Trophoblast cell (in vitro differentiated cells and primary cell): ENCODE data around the gene DENND1B.

Experiments
- DNase-seq, 2 donors: peaks; one replicate each; pipeline ENCODE4 v3.0.0-alpha.2; 2016
- H2AFZ ChIP-seq: 2 replicates; pipeline ENCODE4 v1.6.1; 2013; ENCODE audit warnings: low read length, moderate library complexity, mild to moderate bottlenecking; ENCODE audit not compliant: insufficient read depth, poor library complexity
- H2AK5ac ChIP-seq: 2 replicates; pipeline ENCODE4 v1.6.1; 2013; ENCODE audit warnings: mild to moderate bottlenecking, low read length
- H2BK120ac ChIP-seq: 2 replicates; pipeline ENCODE4 v1.6.1; 2013; ENCODE audit warnings: low read length, mild to moderate bottlenecking, moderate library complexity; ENCODE audit not compliant: insufficient read depth, poor library complexity
- H2BK12ac ChIP-seq: 2 replicates; pipeline ENCODE4 v1.6.1; 2013; ENCODE audit warnings: mild to moderate bottlenecking, low read length, moderate library complexity
- H2BK5ac ChIP-seq: 2 replicates; pipeline ENCODE4 v1.6.1; 2013; ENCODE audit warnings: low read length, low read depth, moderate library complexity, mild to moderate bottlenecking; ENCODE audit not compliant: poor library complexity
- H3K14ac ChIP-seq: 2 replicates; pipeline ENCODE4 v1.6.1; 2013; ENCODE audit warnings: mild to moderate bottlenecking, low read length
- H3K18ac ChIP-seq: 2 replicates; pipeline ENCODE4 v1.6.1; 2013; ENCODE audit warnings: mild to moderate bottlenecking, low read length
- H3K23ac ChIP-seq: 2 replicates; pipeline ENCODE4 v1.6.1; 2013; ENCODE audit warnings: low read length
- H3K27ac ChIP-seq: 2 replicates; pipeline ENCODE4 v1.5.1; 2013; ENCODE audit warnings: low read depth, mild to moderate bottlenecking, inconsistent platforms, low read length, moderate library complexity
- H3K27me3 ChIP-seq: 2 replicates; pipeline ENCODE4 v1.6.1; 2013; ENCODE audit warnings: inconsistent platforms, mild to moderate bottlenecking, low read length, moderate library complexity; ENCODE audit not compliant: insufficient read depth
- H3K36me3 ChIP-seq, 2 experiments: 1 replicate in 1 of 2; 2 replicates in 1 of 2; pipeline ENCODE4 v1.6.1; 2013; ENCODE audit warnings: low read length in 2 of 2, mild to moderate bottlenecking in 2 of 2, moderate library complexity in 1 of 2; ENCODE audit not compliant: insufficient read depth in 2 of 2, control insufficient read depth in 1 of 2
- H3K4ac ChIP-seq: 2 replicates; pipeline ENCODE4 v1.6.1; 2013; ENCODE audit warnings: low read depth, mild to moderate bottlenecking, low read length, moderate library complexity
- H3K4me1 ChIP-seq, 2 experiments: 1 replicate in 1 of 2; 2 replicates in 1 of 2; pipeline ENCODE4 v1.6.1; 2013; ENCODE audit warnings: low read length in 2 of 2, mild to moderate bottlenecking in 2 of 2, moderate library complexity in 1 of 2; ENCODE audit not compliant: insufficient read depth in 2 of 2, control insufficient read depth in 1 of 2
- H3K4me2 ChIP-seq: 2 replicates; pipeline ENCODE4 v1.6.1; 2013; ENCODE audit warnings: inconsistent platforms, mild to moderate bottlenecking, low read length, moderate library complexity
- H3K4me3 ChIP-seq: 2 replicates; pipeline ENCODE4 v1.5.1; 2013; ENCODE audit warnings: mild to moderate bottlenecking, low read depth, low read length, inconsistent platforms
- H3K79me1 ChIP-seq: one replicate; pipeline ENCODE4 v1.6.1; 2013; ENCODE audit warnings: low read length
- H3K79me2 ChIP-seq: 2 replicates; pipeline ENCODE4 v1.6.1; 2013; ENCODE audit warnings: low read length, mild to moderate bottlenecking; ENCODE audit not compliant: control insufficient read depth, insufficient read depth, poor library complexity
- H3K9ac ChIP-seq: 2 replicates; pipeline ENCODE4 v1.6.1; 2013; ENCODE audit warnings: mild to moderate bottlenecking, low read length
- H3K9me3 ChIP-seq: 2 replicates; pipeline ENCODE4 v1.6.1; 2013; ENCODE audit warnings: low read depth, mild to moderate bottlenecking, control low read depth, inconsistent platforms, low read length; ENCODE audit not compliant: insufficient read depth
- H4K12ac ChIP-seq: 2 replicates; pipeline ENCODE4 v1.6.1; 2013; ENCODE audit warnings: low read depth, mild to moderate bottlenecking, low read length, moderate library complexity
- H4K8ac ChIP-seq: 2 replicates; pipeline ENCODE4 v1.6.1; 2013; ENCODE audit warnings: low read depth, mild to moderate bottlenecking, low read length, moderate library complexity
- H4K91ac ChIP-seq: one replicate; pipeline ENCODE4 v1.6.1; 2013; ENCODE audit warnings: low read depth, mild to moderate bottlenecking, low read length, moderate library complexity
- WGBS: extraction: QIAGEN DNeasy Blood & Tissue Kit; methylation state at CpG from one replicate; pipeline ENCODE4 v1.1.7; 2013; ENCODE audit warnings: missing lambda C conversion rate; ENCODE audit not compliant: insufficient read length, insufficient coverage; ENCODE audit errors: extremely low coverage; 5-methylcytosine and 5-hydroxymethylcytosine counted together

The DENND1B gene

DNA sequence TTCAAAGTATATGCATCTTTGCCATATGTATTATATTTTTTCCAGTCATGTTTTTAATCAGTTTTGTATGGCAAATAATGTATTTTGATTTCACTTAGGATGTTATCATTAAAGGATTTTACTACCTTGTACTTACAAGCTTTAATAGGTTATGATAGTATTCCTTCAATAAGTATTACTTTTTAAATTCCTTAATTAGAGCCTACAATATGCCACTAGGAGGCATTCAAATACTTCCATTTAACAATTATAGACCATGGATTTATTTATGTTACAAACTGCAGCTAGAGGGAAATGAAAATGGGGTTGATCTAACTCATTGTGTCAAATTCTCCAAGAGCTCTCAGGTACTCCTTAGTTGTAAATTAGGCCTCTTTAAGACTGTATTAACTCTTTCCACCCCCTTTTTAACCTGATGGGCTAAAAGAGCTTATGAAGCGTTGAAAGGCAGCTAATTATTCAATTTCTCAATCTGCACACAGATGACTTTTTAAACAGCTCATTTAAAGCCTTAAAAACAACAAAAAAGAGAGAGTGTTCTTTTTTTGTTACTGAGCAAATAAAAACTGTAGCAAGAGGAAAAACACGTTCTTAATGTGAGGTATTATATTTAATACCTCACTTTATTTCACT lies 156.2 kb downstream of the DENND1B start:
- H3K9ac ChIP-seq, result no peak overlapping the region
- no CpG with 5 or more reads among the region's 2 CpGs for WGBS
- H3K36me3 ChIP-seq, result no peaks in the 10 kb centered on the region
- no peak overlapping the region for H2BK5ac ChIP-seq
- DNase-seq, result peak in 1 of 2 donors; percentile 42
- no peak overlapping the region for H2BK120ac ChIP-seq
- no peak overlapping the region for H3K18ac ChIP-seq
- H3K14ac ChIP-seq, result no peak overlapping the region
- no peak overlapping the region for H4K8ac ChIP-seq
- no peak overlapping the region for H3K4me3 ChIP-seq
- H2AFZ ChIP-seq, result no peak overlapping the region
- no peak overlapping the region for H3K27ac ChIP-seq
- H4K91ac ChIP-seq, result no peak overlapping the region
- no peak overlapping the region for H4K12ac ChIP-seq
- H3K23ac ChIP-seq, result no peak overlapping the region
- no peaks in the 10 kb centered on the region for H3K79me2 ChIP-seq
- H2AK5ac ChIP-seq, result no peak overlapping the region
- H3K9me3 ChIP-seq, result no peaks in the 10 kb centered on the region
- H3K4me2 ChIP-seq, result no peak overlapping the region
- no peak overlapping the region for H3K4ac ChIP-seq
- no peaks in the 10 kb centered on the region for H3K4me1 ChIP-seq
- H2BK12ac ChIP-seq, result no peak overlapping the region
- no peaks in the 10 kb centered on the region for H3K27me3 ChIP-seq
- H3K79me1 ChIP-seq, result no peaks in the 10 kb centered on the region

DNA sequence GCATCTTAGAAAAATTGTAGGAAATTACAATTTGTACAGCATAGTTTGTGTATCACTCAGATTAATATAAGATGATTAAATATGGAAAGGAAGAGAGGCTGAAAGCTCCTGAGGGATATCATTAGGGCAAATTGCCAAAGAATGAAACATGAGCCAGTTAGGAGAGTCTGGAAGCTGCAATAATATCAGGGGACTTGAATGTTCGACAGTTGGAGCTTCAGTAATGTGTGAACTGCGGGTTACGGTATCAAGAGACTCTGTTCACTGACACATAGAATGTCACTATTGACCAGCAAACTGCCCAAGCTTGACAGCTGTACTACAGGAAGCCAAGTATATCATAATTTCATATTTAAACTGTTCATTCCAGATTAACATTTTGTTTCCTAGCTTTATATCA lies 157.2 kb downstream of the DENND1B start:
- no peak overlapping the region for H4K12ac ChIP-seq
- H2BK5ac ChIP-seq, result no peak overlapping the region
- H3K18ac ChIP-seq, result no peak overlapping the region
- no peak for DNase-seq
- WGBS, result no CpG with 5 or more reads among the region's 3 CpGs
- H3K27me3 ChIP-seq, result no peaks in the 10 kb centered on the region
- no peak overlapping the region for H3K4me3 ChIP-seq
- no peak overlapping the region for H4K8ac ChIP-seq
- H3K79me1 ChIP-seq, result no peaks in the 10 kb centered on the region
- no peak overlapping the region for H2BK12ac ChIP-seq
- H2AK5ac ChIP-seq, result no peak overlapping the region
- no peaks in the 10 kb centered on the region for H3K79me2 ChIP-seq
- no peaks in the 10 kb centered on the region for H3K9me3 ChIP-seq
- H4K91ac ChIP-seq, result no peak overlapping the region
- no peak overlapping the region for H2AFZ ChIP-seq
- H3K4me2 ChIP-seq, result no peak overlapping the region
- H3K4me1 ChIP-seq, result no peaks in the 10 kb centered on the region
- H3K27ac ChIP-seq, result no peak overlapping the region
- no peak overlapping the region for H3K23ac ChIP-seq
- H3K14ac ChIP-seq, result no peak overlapping the region
- no peak overlapping the region for H2BK120ac ChIP-seq
- H3K9ac ChIP-seq, result no peak overlapping the region
- no peaks in the 10 kb centered on the region for H3K36me3 ChIP-seq
- H3K4ac ChIP-seq, result no peak overlapping the region

DNA sequence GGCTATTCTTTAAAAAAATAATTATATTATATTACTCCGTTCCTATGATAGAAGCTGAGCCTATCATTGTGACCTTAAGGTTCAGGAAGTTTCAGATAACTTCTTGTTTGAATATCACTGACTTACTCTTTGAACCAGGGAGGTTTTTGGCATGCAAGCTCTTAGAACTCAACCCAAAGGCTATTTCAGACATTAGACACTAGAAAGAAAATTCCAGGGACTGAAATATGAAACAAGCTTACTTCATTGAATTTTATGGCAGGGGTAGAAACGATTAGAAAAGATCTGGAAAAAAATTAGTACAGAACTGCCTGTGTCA lies 159.6 kb downstream of the DENND1B start:
- Histone ChIP-seq H2AK5ac (no peak overlapping the region), H4K12ac (no peak overlapping the region), H2BK5ac (no peak overlapping the region), H3K4me2 (no peak overlapping the region), H2AFZ (no peak overlapping the region), H3K4me1 (no peaks in the 10 kb centered on the region), H2BK120ac (no peak overlapping the region), H3K79me1 (no peaks in the 10 kb centered on the region), H4K8ac (no peak overlapping the region), H3K14ac (no peak overlapping the region), H3K18ac (no peak overlapping the region), H2BK12ac (no peak overlapping the region), H3K4ac (no peak overlapping the region), H3K4me3 (no peak overlapping the region), H3K9me3 (no peaks in the 10 kb centered on the region), H3K27me3 (no peaks in the 10 kb centered on the region), H4K91ac (no peak overlapping the region), H3K36me3 (no peaks in the 10 kb centered on the region), H3K23ac (no peak overlapping the region), H3K79me2 (no peaks in the 10 kb centered on the region), H3K27ac (no peak overlapping the region), H3K9ac (no peak overlapping the region)
- no CpG with 5 or more reads among the region's 2 CpGs for WGBS
- DNase-seq, result no peak

DNA sequence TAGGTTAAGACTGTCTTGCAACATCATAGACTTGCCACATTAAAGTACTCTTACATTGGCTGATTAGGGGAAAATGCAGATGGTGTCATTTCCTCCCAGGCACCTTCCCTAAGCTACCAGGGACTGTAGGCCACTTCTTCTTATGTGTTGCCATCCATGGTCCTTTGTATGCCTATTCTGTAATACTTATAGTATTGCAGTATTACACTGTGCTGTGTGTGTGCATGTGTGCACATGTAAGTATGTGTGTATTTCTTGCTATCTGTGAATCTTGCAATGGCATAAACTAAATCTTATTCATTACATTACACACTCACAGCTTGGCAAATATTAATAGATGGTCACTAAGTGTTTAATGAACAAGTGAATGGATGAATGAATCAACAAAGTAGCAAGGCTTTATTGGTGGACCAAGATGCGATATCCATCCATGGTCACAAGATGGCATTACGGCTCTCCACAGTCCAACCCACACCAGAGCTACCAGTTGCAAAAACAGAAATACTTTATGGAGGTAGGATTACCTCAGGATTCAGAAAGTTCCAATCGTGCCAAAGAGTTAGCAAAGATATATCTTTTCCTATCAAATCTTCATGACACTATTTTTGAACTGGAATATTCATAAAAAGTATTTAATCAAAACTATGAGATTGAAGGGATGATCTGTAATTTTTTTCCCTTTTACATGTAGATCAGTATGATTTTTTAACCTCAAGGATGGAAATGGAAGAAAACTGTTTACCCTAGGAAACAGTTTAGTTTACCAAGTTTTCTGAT lies 160.2 kb downstream of the DENND1B start:
- WGBS, result no CpG with 5 or more reads among the region's 3 CpGs
- no peaks in the 10 kb centered on the region for H3K36me3 ChIP-seq

More for the DNA sequence above, 160.2 kb downstream of the DENND1B start:
- Histone ChIP-seq H3K4me3 (no peak overlapping the region), H2BK12ac (no peak overlapping the region), H3K79me1 (no peaks in the 10 kb centered on the region), H3K14ac (no peak overlapping the region), H2AFZ (no peak overlapping the region), H3K79me2 (no peaks in the 10 kb centered on the region), H2BK120ac (no peak overlapping the region), H2BK5ac (no peak overlapping the region), H4K8ac (no peak overlapping the region), H3K9me3 (no peaks in the 10 kb centered on the region), H3K9ac (no peak overlapping the region), H3K23ac (no peak overlapping the region), H3K18ac (no peak overlapping the region), H4K12ac (no peak overlapping the region), H3K4ac (no peak overlapping the region), H4K91ac (no peak overlapping the region), H3K4me1 (no peaks in the 10 kb centered on the region), H2AK5ac (no peak overlapping the region), H3K4me2 (no peak overlapping the region), H3K27me3 (no peaks in the 10 kb centered on the region), H3K27ac (no peak overlapping the region)
- peak; percentile 28 to 73 for DNase-seq
